GM19328 (cell line): ENCODE results near the gene RNF214.
A peak's percentile ranks its signal among the peaks of the same experiment; 100 is the strongest.
"Not testable (repeated sequence)": the region's sequence is repeated elsewhere in the genome, so short reads cannot be mapped to it uniquely, and the experiment has no call there.

Experiments used
- ATAC-seq: cut with Tn5 transposase; IDR thresholded peaks from one replicate; pipeline ENCODE4 v1.9.1; 2021; ENCODE audit warnings: mild to moderate bottlenecking, moderate library complexity; ENCODE audit not compliant: unreplicated experiment

The RNF214 gene

DNA sequence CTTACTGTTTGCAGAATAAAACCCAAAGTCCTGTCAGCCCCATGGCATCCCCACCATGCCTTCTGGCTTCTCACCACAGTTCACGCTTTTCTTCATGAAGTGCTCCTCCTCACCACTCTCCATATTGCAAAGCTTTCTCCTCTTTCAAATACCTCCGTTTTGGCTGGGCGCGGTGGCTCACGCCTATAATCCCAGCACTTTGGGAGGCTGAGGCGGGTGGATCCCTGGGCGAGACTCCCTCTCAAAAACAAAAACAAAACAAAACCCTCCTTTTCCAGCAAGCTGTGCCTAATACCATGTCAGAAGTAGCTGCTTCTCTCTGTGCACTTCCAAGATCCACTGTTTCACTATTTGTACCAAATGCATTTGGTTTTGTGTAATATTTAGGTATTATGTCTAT is 76.8 kb downstream of the RNF214 start:
- no peak for ATAC-seq

DNA sequence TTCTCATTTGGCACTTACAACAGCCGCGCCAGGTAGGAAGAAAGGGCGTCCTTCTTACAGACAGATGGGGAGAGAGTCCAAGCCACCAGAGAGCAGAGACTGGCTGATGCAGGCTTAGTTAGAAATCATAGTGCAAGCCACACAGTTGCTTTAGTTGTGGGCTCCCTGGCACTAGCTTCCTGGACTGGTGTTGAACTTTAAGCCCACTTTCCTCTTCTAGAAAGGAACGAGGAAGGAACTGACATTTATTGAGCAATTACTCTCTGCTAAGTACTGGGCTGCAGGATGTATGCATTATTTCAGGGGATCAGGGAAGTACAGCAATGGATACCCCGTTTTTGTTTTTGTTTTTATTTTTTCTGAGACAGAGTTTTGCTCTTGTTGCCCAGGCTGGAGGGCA is 80.6 kb downstream of the RNF214 start:
- ATAC-seq = no peak

DNA sequence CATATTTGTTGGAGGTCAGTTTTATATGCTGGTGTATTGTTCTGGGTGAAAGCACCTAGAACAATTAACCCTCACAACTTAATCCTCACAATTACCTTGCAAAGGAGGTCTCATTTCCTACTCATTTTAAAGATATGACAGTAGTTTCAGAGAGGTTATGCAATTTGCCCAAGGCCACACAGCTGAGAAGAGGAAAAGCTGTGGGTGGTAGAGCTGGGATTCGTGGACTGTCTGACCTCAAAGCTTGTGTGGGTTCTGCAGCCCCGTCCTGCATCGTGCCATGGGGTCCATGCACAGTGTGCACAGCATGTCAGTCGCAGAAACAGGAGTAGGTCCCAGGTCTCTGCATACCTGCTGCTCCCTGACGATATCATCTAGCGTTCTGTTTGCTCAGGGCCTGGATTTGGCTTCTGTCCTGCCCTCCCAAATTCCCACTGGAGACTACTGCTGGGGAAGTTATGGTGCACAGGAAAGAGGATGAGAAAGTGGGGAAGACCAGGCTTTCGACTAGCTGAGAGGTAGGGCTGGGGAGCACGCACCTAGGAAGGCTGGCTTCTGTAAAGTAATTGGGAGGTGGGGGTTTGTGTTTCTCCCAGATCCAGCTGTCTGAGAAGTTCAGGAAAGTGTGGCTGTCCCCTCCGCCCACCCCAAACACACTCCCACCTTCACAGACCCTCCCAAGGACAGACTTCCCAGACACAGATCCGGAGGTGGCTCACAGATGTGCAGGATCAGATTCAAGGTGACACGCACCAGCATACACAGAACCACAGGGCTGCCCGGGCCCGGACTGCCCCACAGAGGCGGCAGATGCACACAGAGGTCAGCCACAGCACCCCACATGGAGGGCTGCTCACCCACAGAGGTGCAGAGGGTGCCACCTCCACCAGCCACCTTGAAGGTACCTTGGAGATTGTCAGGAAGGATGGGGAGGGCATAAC is 81.6 kb downstream of the RNF214 start:
- no peak for ATAC-seq

DNA sequence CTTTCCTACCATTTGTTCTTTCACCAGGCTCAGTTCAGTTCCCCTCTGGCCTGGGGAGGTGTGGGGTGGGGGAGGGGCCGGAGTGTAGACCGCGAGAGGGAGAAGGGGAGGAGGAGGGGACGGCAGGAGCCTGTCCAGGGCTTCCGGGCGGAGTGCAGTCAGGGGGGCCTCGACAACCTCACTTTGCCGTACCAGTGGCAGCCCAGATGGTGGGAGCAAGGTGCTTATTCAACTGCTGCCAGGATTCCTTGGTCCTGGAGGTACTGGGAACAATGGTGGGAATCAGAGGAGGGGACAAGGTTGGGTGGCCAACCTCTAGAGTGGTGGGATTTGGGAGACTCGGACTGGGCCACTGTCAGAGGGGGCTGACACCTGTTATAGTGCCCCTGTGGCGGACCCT is 82.4 kb downstream of the RNF214 start:
- no peak for ATAC-seq

DNA sequence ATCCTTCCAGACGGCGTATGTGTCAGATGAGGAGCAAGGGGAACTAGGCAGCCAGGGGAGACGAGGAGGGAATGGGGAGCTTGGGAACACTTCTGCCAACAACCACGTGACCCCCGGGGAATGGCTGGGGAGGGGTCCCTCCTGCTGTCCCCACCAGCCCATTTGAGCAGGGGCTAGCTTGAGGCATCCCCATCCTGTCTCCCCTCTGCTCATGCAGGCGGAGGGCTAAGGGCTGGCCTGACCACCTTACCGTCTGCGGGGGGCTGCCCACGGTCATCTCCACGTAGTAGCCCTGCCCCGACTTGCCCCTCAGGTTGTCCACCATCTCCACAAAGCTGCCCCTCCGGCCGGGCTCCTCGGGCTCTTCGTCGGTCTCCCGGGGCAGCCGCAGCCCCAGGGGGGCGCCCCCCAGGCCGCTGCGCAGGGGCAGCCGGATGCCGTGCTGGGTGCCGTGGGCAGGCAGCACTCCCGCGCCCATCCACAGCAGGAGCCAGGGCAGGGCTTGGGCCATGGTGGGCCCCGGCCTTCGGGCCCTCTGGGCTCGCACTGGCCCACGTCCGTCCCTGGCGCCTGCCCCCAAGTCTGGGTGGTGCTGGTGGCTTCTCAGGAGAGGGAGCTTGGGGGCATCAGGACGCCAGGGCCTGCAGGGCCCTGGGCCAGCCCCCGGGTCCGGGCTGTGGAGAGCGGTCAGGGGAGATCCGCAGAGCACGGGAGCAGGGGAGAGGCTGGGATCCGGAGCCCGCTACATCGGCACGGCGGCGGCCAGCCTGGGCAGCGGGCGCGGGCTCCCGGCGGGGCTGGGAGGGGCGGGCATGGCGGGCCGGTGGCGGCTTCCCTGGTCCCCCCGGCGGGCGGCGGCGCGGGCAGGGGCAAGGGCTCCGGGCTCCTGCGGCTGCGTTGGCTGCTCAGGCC is 83.1 kb downstream of the RNF214 start:
- ATAC-seq = no peak

DNA sequence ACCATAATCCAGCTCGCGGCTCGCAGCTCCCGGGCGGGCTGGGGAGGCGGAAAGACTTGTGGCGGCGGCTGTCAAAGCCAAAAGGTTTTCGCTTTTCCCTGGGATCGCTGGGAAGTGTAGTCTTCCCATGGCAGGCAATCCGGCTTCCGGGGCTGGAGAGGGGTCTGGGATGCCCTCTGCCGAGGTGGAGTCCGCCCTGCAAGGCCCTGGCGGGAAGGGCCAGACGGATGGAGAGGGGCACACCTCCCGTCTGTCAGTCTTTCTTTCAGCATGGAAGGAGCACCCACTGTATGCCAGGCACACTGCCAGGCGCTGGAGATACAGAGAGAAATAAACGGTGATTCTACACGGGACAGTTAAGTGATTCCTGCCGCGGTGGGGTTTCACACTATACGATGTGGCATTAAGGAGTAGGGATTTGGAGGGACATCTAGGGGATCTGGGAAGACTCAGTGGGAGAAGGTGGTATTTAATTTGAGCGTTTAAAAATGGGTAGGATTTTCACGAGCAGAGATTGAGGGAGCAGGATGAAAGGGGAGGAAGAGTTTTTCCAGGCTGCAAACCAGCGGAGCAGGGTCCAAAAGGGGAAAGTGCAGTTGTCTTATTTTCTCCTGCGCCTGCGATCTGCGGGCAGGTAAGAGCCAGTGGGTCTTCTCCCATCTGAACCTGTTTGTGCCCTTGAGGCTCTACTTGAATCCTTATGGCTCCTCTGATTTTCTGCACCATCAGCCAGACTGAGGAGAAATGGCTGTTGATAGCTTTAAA is 83.9 kb downstream of the RNF214 start, which contains the start of gene BACE1:
BACE1 (minus strand) TSS at position 60 of the 765 bp plus-strand sequence. CDS start 461 bp downstream, outside the sequence.
- no peak for ATAC-seq

DNA sequence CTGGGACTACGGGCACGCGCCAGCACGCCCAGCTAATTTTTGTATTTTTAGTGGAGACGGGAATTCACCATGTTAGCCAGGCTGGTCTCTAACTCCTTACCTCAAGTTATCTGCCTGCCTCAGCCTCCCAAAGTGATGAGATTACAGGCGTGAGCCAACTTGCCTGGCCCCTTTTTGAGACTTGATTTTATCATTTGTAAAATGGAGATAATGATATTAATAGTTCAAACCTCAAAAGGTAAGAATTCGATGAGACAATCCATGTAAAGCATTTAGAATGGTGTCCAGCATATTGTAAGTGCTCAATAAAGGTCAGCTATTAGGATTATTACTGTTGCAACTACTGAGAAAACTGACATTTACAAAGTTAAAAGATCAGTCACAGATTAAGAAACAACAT is 86.3 kb downstream of the RNF214 start:
- no peak for ATAC-seq

DNA sequence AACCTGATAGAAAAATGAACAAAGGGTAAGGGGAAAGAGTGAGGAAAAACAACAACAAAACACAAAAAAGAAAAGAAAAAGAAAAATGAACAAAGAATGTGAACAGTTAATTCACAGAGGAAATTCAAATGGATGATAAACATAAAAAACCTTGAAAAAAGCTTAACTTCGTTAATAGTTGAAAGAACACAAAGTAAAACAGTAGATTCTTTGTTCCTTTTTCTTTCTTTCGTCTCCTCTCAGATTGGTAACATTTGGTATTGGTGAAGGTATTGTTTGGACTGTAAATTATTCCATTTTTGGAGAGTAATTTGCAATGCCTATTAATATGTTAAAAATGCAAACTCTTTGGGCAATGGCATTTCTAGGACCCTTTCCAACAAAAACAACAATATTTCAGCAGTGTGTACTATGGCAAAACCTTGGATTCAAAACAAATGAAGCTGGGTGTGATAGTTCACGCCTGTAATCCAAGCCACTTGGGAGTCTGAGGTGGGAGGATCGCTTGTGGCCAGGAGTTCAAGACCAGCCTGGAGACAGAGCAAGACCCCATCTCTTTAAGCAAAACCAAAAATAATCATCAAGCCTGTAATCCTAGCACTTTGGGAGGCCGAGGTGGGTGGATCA is 86.9 kb downstream of the RNF214 start:
- ATAC-seq = no peak

DNA sequence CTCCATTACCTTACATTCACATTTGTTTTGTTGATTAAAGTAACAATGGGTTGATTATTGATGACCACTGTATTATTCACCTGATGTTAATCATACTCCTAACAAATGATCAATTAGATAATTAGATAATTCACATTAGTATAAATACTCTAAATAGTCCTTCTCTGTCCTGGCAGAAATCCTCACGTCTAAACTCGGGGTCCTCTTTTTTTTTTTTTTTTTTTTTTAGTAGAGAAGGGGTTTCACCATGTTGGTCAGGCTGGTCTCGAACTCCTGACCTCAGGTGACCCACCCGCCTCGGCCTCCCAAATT is 94.7 kb downstream of the RNF214 start:
- ATAC-seq = not testable (repeated sequence)

DNA sequence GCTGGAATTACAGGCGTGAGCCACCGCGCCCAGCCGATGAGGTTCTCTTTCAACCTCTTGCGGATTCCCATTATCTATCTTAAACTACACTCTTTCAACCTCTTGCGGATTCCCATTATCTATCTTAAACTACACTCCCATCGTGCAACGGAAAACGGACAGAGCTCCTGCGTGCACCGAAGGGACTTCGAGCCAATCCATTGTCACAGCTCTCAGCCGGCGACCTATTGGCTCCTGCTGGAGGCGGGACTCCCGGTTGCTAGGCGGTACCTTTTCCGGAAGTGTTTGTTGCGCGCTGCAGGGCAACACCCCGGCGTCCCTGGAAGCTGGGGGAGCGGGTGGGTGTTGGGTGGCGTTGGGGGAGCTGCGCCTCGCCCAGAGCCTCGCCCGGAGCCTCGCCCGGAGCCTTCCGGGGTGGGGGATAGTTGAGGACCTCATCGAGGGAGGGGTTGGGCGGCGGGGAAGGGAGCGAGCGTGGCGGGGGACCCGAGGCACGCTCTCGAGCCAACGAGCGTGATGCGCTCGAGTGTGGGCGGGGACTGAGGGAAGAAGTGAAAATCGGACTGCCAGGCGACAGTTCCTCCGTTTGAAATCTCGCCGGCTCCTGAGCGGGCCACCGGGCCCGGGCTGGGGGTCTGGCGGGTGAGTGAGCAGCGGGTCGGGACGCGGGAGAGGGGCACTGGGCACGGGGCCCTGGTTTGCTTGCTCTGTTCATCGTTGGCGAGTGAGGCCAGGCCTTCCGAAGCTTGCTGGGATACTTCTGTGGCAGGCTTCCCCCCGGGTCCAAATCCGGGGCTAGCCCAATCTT is 95.3 kb downstream of the RNF214 start, which contains the start of gene CEP164:
CEP164 (plus strand) TSS at position 288 of the 808 bp plus-strand sequence. CDS start 10,733 bp downstream, outside the sequence.
- peak; percentile 92 for ATAC-seq

DNA sequence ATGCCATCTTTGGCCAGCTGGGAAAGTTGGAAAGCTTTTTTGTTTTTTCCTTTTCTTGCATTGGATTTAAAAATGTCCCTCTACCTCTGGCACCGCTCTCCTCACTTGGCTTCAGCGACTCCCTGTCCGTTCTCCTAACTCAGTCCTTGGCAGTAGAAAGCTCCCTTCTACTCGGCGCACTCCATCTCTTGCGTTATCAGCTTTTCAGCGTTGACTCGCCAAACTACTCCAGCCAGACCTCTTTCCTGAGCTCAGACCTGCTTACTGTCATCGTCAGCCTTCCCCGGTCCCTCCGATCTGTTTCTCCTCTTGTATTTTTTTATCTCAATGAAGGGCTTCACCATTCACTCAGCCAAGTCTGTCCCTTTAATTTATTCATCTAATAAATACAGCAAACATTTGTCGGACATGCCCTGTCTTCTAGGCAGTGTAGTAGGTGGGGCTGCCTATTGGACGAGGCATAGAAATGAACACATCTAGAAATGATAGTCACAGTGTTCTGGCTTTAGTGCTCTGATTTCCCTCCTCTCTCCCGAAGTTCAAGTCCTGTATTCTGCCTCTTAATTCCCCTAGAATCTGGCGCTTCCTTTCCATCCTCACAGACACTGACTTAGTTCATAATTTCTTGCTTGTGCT is 96.0 kb downstream of the RNF214 start:
- peak; percentile 12 for ATAC-seq

DNA sequence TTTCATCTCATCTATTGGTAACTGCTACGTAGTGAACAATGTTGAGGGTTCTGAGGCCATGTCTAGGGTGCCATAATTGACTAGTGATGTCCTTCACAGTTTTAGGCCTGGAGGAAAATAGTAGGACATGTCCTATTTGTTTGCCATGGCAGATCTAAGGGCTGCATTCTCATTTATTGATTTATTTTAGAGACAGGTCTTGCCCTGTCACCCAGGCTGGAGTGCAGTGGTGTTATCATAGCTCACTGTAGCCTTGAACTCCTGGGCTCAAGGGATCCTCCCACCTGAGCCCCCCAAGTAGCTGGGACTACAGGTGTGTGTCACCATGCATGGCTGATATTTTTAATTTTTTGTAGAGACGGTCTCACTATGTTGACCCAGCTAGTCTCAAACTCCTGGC is 100.4 kb downstream of the RNF214 start:
- no peak for ATAC-seq

DNA sequence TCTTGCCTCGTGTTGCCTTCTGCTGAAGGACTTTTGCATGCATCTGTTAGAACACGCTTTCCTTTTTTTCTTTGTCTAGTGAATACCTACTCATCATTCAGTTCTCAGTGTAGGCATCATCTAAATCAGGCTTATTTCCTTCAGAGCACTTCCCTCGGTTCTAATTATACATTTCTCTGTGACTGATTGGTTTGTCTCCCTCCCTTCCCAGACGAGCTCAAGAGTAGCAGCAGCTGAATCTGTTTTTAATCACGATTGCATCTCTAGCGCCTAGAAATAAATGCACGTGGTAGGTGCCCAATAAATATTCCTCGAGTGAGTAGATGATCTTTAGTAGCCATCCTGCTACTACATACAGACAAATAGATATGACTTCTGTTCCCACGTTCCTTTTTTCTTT is 101.4 kb downstream of the RNF214 start:
- no peak for ATAC-seq

DNA sequence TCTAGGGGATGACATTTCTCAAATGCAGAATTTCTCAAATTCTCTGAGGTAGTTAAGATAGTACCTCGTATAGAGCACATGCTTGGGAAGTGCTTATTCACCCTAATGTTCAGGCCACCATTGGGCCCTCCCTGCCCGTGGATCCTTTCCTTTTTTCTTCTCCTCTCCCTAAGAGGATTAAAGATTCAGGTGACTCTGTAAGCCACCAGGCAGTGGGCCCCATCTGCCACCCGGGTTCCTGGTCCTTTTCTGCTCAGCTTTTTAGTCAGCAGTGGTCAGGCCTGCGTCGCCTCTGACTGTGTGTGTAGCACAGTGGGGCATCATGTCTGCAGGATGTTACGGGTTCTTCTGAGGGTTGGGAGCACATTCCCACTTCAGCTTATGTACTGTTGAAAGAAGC is 102.4 kb downstream of the RNF214 start:
- no peak for ATAC-seq

DNA sequence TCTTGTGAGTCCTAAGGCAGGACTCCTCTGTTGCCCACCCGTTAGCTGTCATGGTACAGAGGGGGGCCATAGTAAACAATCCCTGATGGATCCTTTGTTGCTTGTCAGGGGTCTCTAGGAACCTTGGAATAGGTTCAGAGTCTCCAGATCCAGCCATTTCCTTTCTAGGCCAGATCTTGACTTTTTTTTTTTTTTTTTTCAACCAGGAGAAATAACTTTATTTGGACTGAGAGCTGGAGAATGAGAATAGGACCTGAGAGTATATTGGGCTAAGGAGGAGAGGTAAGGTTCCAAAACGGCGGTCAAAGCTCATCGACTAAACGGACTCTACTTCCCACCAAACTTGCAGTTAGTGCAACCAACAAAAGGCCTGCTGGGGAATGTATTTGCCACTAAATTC is 102.9 kb downstream of the RNF214 start:
- no peak for ATAC-seq
